PFSK-1 (cell line): Measurements from ENCODE around the gene JMY.

ENCODE experiments used
- POLR2AphosphoS5 ChIP-seq: IDR thresholded peaks from 2 replicates; pipeline ENCODE4 v1.6.1; 2012; ENCODE audit warnings: low read depth, mild to moderate bottlenecking, control low read depth, low read length, moderate library complexity
- TAF1 ChIP-seq: IDR thresholded peaks from 2 replicates; pipeline ENCODE4 v1.6.1; 2012; ENCODE audit warnings: low read length, control low read depth, borderline replicate concordance; ENCODE audit not compliant: insufficient read depth
- TF ChIP-seq, protein P1 (sequence below), 2 experiments: IDR thresholded peaks; 2 replicates each; pipeline versions ENCODE4 v1.6.1 to v1.8.0; 2011 to 2012; ENCODE audit warnings: low read depth in 2 of 2, low read length in 2 of 2, control low read depth in 1 of 2, inconsistent platforms in 1 of 2, mild to moderate bottlenecking in 1 of 2, moderate library complexity in 1 of 2; ENCODE audit not compliant: insufficient read depth in 1 of 2

DNA sequence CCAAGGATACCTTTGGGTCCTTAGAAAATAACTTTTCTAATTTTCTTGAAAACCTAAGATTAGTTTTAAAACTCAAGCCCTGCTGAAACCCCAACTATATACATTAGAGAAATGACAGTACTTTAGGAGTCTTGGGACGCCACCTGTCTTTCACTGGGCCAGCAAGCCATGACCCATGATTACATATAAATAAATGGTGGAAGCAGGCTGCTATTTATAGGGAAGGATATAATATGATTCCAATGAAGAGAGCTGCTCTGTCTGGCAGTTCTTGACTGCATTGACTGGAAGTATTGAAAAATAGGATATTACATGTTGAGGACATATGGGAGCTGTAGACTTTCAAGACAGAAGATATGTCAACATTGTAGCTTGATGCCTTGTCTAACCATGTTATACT is 7.3 kb downstream of the JMY start:
- TF ChIP-seq, protein P1, sequence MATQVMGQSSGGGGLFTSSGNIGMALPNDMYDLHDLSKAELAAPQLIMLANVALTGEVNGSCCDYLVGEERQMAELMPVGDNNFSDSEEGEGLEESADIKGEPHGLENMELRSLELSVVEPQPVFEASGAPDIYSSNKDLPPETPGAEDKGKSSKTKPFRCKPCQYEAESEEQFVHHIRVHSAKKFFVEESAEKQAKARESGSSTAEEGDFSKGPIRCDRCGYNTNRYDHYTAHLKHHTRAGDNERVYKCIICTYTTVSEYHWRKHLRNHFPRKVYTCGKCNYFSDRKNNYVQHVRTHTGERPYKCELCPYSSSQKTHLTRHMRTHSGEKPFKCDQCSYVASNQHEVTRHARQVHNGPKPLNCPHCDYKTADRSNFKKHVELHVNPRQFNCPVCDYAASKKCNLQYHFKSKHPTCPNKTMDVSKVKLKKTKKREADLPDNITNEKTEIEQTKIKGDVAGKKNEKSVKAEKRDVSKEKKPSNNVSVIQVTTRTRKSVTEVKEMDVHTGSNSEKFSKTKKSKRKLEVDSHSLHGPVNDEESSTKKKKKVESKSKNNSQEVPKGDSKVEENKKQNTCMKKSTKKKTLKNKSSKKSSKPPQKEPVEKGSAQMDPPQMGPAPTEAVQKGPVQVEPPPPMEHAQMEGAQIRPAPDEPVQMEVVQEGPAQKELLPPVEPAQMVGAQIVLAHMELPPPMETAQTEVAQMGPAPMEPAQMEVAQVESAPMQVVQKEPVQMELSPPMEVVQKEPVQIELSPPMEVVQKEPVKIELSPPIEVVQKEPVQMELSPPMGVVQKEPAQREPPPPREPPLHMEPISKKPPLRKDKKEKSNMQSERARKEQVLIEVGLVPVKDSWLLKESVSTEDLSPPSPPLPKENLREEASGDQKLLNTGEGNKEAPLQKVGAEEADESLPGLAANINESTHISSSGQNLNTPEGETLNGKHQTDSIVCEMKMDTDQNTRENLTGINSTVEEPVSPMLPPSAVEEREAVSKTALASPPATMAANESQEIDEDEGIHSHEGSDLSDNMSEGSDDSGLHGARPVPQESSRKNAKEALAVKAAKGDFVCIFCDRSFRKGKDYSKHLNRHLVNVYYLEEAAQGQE (IDR thresholded peaks at IDR 0.05; ENCODE audit: insufficient read depth in 1 of 2, low read depth in 2 of 2, low read length in 2 of 2), result no peak
- TF ChIP-seq POLR2AphosphoS5 (no peak), TAF1 (no peak)
